HG03196 (cell line): Measurements from ENCODE around the gene AGFG2.
"Not testable (repeated sequence)": the region's sequence is repeated elsewhere in the genome, so short reads cannot be mapped to it uniquely, and the experiment has no call there.

Experiments
- ATAC-seq: cut with Tn5 transposase; IDR thresholded peaks from one replicate; pipeline ENCODE4 v1.9.1; 2021; ENCODE audit not compliant: unreplicated experiment

The AGFG2 gene

GRCh38 chr7:100548446-100548845 lies 9.4 kb downstream of the AGFG2 start:
- not testable (repeated sequence) for ATAC-seq

- no peak for ATAC-seq
Observed at GRCh38 chr7:100552532-100552931, 13.5 kb downstream of the AGFG2 start.

- no peak for ATAC-seq
Observed at GRCh38 chr7:100553032-100553431, 14.0 kb downstream of the AGFG2 start.

- no peak for ATAC-seq
Observed at GRCh38 chr7:100555701-100556100, 16.7 kb downstream of the AGFG2 start.

GRCh38 chr7:100556541-100556940 lies 17.5 kb downstream of the AGFG2 start:
- ATAC-seq = no peak

GRCh38 chr7:100559127-100559526 lies 20.1 kb downstream of the AGFG2 start:
- no peak for ATAC-seq

GRCh38 chr7:100561491-100562194 lies 22.6 kb downstream of the AGFG2 start:
- no peak for ATAC-seq

GRCh38 chr7:100562195-100563099 lies 23.4 kb downstream of the AGFG2 start:
- no peak for ATAC-seq

- no peak for ATAC-seq
Observed at GRCh38 chr7:100563100-100563564, 24.1 kb downstream of the AGFG2 start.

GRCh38 chr7:100563809-100564400 lies 24.9 kb downstream of the AGFG2 start:
- no peak for ATAC-seq

GRCh38 chr7:100564405-100564804 lies 25.4 kb downstream of the AGFG2 start:
- ATAC-seq = not testable (repeated sequence)

GRCh38 chr7:100565133-100565571 lies 26.1 kb downstream of the AGFG2 start:
- no peak for ATAC-seq

- no peak for ATAC-seq
Observed at GRCh38 chr7:100566018-100566531, 27.1 kb downstream of the AGFG2 start.

- no peak for ATAC-seq
Observed at GRCh38 chr7:100567031-100567730, 28.2 kb downstream of the AGFG2 start.

- ATAC-seq = no peak
Observed at GRCh38 chr7:100567751-100568175, 28.8 kb downstream of the AGFG2 start.

GRCh38 chr7:100568176-100568895 lies 29.3 kb downstream of the AGFG2 start:
- no peak for ATAC-seq

- no peak for ATAC-seq
Observed at GRCh38 chr7:100568896-100569844, 30.2 kb downstream of the AGFG2 start.

GRCh38 chr7:100570954-100571828 lies 32.2 kb downstream of the AGFG2 start:
- no peak for ATAC-seq
